Fibroblast of lung (primary cell): ENCODE data around the gene ETHE1.
"Not testable (repeated sequence)": the region's sequence is repeated elsewhere in the genome, so short reads cannot be mapped to it uniquely, and the experiment has no call there.

Experiments
- EZH2 ChIP-seq: IDR thresholded peaks from 2 replicates; pipeline ENCODE4 v1.5.1; 2012; ENCODE audit warnings: low read length, control low read depth, mild to moderate bottlenecking; ENCODE audit errors: missing control alignments
- TF ChIP-seq, protein P1 (sequence below), 2 donors: IDR thresholded peaks in 1 of 2; conservative IDR thresholded peaks in 1 of 2; 1 replicate in 1 of 2; 2 replicates in 1 of 2; pipeline ENCODE4 v1.5.1; 2011 to 2012; ENCODE audit warnings: low read length in 2 of 2, control low read depth in 1 of 2, inconsistent platforms in 1 of 2, low read depth in 1 of 2, mild to moderate bottlenecking in 1 of 2

DNA sequence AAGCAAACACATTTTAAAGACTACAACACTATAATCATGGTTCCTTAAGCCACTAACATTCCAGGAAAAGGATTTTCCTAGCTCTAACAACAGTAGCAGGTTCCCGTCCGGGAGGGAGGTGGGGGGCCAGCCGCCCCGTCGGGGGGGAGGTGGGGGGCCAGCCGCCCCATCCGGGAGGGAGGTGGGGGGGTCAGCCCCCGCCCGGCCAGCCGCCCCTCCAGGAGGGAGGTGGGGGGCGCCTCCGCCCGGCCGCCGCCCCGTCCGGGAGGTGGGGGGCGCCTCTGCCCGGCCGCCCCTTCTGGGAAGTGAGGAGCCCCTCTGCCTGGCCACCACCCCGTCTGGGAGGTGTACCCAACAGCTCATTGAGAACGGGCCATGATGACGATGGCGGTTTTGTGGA lies 20.9 kb upstream of the ETHE1 start:
- TF ChIP-seq, protein P1, sequence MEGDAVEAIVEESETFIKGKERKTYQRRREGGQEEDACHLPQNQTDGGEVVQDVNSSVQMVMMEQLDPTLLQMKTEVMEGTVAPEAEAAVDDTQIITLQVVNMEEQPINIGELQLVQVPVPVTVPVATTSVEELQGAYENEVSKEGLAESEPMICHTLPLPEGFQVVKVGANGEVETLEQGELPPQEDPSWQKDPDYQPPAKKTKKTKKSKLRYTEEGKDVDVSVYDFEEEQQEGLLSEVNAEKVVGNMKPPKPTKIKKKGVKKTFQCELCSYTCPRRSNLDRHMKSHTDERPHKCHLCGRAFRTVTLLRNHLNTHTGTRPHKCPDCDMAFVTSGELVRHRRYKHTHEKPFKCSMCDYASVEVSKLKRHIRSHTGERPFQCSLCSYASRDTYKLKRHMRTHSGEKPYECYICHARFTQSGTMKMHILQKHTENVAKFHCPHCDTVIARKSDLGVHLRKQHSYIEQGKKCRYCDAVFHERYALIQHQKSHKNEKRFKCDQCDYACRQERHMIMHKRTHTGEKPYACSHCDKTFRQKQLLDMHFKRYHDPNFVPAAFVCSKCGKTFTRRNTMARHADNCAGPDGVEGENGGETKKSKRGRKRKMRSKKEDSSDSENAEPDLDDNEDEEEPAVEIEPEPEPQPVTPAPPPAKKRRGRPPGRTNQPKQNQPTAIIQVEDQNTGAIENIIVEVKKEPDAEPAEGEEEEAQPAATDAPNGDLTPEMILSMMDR (conservative IDR thresholded peaks at IDR 0.05 in 1 of 2, IDR thresholded peaks at IDR 0.05 in 1 of 2; ENCODE audit: low read depth in 1 of 2, low read length in 2 of 2): not testable (repeated sequence)
- not testable (repeated sequence) for TF ChIP-seq EZH2
